Activated T-cell treated with anti-CD3 and anti-CD28 coated beads, Interleukin-2, amount 50 U/mL, for 24 hours (primary cell): Measurements from ENCODE around the gene MID1.

Source experiments
- DNase-seq: peaks from one replicate; pipeline ENCODE4 v3.0.0-alpha.2; 2020
- H3K27ac Mint-ChIP-seq: 2 replicates; pipeline ENCODE4 v1.8.0; 2020; ENCODE audit warnings: mild to moderate bottlenecking, mixed read lengths
- H3K27me3 Mint-ChIP-seq: 2 replicates; pipeline ENCODE4 v1.8.0; 2020; ENCODE audit warnings: mixed read lengths
- H3K36me3 Mint-ChIP-seq: 2 replicates; pipeline ENCODE4 v1.8.0; 2020; ENCODE audit warnings: low read depth, mixed read lengths
- H3K4me1 Mint-ChIP-seq: 2 replicates; pipeline ENCODE4 v1.8.0; 2020; ENCODE audit warnings: low read depth, mixed read lengths
- H3K4me3 Mint-ChIP-seq: 2 replicates; pipeline ENCODE4 v1.8.0; 2020; ENCODE audit warnings: mild to moderate bottlenecking, moderate library complexity, mixed read lengths
- H3K9me3 Mint-ChIP-seq: 2 replicates; pipeline ENCODE4 v1.8.0; 2020; ENCODE audit warnings: mixed read lengths

Gene MID1

DNA sequence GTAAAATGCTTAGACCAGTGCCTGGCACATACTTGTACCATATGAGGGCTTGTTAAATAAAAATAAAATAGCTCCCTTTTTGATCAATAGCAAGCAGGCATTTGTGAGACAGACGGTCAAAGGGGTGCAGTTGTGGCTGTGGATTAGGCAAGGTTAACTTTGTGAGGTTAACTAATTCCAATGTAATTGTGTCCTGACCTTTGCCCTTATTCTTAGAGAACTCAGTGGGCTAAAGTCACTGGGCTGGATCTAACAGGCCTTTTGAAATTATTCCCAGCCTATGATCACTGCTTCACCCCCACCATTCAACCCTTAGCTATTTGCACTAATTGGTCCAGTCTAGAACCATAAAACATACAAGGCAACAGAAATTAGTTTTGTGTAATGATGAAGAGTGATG is 166.4 kb downstream of the MID1 start:
- Mint-ChIP-seq H3K4me1 (no peaks in the 10 kb centered on the region), H3K27me3 (peaks cover 13% of the 10 kb centered on the region), H3K36me3 (no peaks in the 10 kb centered on the region), H3K4me3 (no peak overlapping the region), H3K27ac (no peak overlapping the region), H3K9me3 (peaks cover 6% of the 10 kb centered on the region)
- no peak for DNase-seq

DNA sequence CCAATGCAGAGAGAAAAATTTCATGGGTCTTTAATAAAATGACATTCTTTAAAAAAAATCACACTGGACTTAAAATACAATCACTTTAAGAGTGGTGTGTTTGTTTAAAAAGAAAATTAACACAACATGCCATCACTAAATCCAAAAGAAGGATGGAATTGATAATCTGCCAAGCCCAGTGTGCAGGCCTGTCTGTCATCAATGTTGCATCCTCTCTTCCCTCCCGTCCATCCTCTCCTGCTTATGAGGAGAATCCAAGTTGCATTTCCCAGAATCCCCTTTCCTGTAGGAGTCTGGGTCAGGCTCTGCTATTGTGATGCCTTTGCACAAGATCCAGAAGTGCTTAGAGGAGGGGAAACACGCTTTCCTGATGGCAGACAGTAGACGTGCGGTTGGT is 169.4 kb downstream of the MID1 start:
- Mint-ChIP-seq H3K27ac (no peak overlapping the region), H3K36me3 (no peaks in the 10 kb centered on the region), H3K9me3 (peaks cover 6% of the 10 kb centered on the region), H3K27me3 (peaks cover 13% of the 10 kb centered on the region), H3K4me1 (no peaks in the 10 kb centered on the region), H3K4me3 (no peak overlapping the region)
- no peak for DNase-seq

DNA sequence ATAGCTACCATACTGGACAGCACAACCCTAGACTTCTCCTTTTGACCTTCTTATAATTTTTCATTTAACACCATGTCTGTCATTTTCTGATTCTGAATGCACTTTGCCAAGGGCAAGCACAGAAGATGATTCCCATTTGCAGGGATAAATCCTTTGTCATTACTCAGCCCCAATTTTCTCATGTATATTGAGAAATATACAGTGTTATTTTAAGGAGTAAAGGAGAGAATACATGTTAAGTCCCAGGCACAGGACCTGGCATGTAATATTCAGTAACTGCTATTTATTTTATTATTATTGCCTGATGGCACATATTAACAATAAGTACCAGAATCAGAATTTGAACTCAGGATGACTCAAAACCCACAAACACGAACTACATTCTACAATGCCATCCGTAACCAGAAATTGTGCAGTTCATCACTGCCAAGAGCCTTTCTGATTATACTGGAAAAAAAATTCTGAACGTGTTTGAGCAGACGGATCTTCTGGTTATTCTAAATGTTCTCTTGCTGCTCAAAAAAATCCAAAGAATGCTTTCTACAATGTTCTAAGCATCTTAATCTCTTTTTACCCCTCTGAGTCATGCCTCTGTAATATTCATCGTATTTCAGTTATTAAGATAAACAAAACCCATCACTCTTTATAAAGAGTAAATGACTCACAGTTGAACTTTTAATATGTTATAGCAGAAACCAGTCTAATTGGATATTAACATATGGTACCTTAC is 170.0 kb downstream of the MID1 start:
- H3K4me3 Mint-ChIP-seq, result no peak overlapping the region
- no peaks in the 10 kb centered on the region for H3K36me3 Mint-ChIP-seq
- peaks cover 6% of the 10 kb centered on the region for H3K9me3 Mint-ChIP-seq
- no peak for DNase-seq
- no peak overlapping the region for H3K27ac Mint-ChIP-seq
- H3K27me3 Mint-ChIP-seq, result peaks cover 13% of the 10 kb centered on the region
- no peaks in the 10 kb centered on the region for H3K4me1 Mint-ChIP-seq

DNA sequence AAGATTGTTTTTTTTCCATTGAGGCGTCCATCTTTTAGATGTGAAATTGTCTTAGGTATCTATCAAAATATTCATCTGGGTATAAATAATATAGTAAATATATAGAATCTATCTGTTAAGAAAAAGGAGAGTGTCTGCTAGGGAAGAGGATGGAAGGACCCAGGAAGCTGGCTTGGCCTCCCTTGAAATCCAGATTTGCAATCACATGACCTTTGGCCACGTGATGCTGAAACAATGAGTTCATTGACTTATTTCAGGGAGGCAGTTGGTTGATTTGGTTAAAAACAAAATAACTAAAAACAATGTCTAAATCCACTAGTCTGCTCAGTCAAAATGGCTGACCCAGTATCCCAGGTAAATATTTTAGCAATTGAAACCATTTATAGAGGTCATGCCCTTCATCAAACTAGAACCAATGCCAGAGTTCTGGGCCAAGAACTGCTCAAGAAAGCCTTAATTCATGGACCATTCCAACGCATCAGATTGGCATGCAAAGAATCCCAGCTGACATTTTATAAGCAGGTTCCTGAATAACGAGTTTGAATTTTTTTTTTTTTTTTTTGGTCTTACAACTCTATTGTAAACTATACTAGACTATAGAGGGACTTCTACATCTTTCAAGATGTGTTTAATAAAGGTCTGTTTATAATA is 172.7 kb downstream of the MID1 start:
- Mint-ChIP-seq H3K36me3 (no peaks in the 10 kb centered on the region), H3K9me3 (no peaks in the 10 kb centered on the region), H3K4me1 (no peaks in the 10 kb centered on the region), H3K27me3 (peaks cover 5% of the 10 kb centered on the region), H3K4me3 (no peak overlapping the region), H3K27ac (no peak overlapping the region)
- DNase-seq, result no peak

DNA sequence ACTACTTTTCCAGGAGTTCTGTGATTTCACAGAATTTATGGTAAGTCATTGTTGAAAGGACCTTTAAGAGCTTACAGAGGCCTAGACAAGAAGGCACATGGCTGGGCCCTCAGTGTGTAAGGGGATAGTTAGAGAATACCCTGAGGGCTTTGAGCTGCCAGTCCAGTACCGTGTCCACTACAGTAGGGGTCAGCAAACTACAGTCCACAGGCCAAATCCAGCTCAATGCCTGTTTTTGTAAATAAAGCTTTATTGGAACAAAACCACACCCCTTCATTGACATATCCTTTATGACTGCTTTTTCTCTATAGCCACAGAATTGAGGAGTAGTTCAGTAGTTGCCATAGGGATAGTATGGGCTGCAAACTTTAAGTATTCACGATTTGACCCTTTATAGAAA is 176.2 kb downstream of the MID1 start:
- no peaks in the 10 kb centered on the region for H3K4me1 Mint-ChIP-seq
- H3K36me3 Mint-ChIP-seq, result no peaks in the 10 kb centered on the region
- peaks cover 21% of the 10 kb centered on the region for H3K27me3 Mint-ChIP-seq
- H3K27ac Mint-ChIP-seq, result no peak overlapping the region
- H3K9me3 Mint-ChIP-seq, result peaks cover 4% of the 10 kb centered on the region
- no peak overlapping the region for H3K4me3 Mint-ChIP-seq
- DNase-seq, result no peak

DNA sequence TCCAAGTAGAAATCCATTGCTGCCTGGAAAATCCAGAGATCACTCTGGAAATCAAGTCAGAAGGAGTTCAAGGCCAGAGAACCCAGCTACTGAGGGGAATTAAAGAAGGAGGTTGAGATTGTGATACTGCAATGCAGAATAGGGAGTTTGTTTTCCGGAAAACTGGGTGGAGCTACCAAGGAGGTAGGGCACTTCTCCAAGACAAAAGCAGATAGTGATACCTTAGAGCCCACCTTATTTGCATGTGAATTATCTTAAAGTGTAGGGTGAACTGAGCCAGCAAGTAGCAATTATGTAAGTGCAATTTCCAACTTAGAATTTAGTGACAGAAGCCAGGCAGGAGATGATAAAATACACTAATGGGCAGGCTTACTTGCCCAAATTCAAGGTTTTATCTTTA is 178.9 kb downstream of the MID1 start:
- Mint-ChIP-seq H3K4me3 (no peak overlapping the region), H3K4me1 (no peaks in the 10 kb centered on the region), H3K27ac (no peak overlapping the region), H3K27me3 (peaks cover 24% of the 10 kb centered on the region), H3K36me3 (no peaks in the 10 kb centered on the region), H3K9me3 (peaks cover 4% of the 10 kb centered on the region)
- DNase-seq, result no peak

DNA sequence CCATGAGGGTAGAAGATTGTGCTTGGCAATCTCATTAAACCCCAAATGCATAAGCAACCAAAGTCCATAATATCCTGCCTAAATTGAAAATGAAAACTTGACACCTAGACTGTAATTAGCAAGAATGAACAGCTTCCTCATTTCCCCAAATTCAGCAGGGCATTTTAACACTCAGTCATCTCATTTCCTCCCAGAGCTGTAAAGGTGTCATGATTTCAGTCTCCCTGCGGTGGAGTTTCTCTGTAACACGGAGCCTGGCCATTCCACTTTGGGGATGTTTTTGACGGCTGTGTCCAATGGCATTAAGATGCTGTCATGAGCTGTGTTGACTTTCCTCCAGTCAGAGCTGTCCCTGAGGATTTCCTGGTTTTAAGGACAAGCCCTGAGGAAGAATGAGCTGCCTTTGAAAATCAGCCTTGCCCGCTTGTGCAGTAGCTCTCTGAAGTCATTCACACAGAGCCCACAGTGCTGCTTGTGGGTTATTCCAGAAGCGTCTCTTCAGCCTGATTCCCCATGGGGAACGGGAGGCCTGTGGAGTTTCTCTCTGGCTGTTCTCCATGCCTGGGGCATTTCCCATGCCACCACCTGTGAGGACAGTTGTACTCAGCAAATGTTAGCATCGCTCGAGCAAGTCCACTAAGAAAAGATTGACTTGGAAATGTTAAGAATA is 187.0 kb downstream of the MID1 start:
- no peaks in the 10 kb centered on the region for H3K36me3 Mint-ChIP-seq
- H3K27me3 Mint-ChIP-seq, result peaks cover 10% of the 10 kb centered on the region
- H3K4me3 Mint-ChIP-seq, result no peak overlapping the region
- no peaks in the 10 kb centered on the region for H3K4me1 Mint-ChIP-seq
- H3K27ac Mint-ChIP-seq, result no peak overlapping the region
- no peak for DNase-seq
- no peaks in the 10 kb centered on the region for H3K9me3 Mint-ChIP-seq

DNA sequence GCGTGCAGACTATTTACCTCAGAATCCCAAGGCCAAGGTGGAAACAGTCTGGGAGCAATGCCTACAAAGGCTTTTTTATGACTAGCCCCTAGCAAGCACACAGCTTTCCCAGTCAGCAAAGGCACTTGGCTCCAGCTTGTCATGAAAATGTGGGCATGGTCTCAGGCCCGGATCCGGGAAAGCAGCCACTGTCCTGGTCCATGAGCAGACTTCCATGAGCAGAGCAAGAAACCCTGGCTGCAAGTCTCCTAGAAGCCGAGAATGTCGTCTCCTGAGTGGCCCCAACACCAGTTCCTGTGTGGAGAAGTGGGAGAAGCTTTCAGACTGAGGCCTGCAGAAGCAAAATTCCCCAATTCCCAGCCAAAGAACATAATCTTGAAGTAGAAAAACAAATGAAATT is 190.5 kb downstream of the MID1 start:
- H3K4me1 Mint-ChIP-seq, result no peaks in the 10 kb centered on the region

DNA sequence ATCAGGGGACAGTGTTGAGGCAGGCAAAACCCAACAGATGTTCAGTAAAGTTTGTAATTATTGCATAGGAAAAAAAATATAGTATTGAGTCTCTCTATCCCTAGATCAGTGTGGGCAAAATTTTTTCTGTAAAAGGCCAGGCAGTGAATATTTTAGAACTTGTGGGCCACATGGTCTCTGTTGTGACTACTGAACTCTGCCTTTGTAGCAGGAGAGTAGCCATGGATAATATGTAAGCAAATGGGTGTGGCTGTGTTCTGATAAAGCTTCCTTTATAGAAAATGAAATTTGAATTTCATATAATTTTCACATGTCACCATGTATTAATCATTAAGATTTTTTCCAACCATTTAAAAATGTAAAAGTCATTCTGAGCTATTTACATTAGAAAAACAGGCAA is 193.1 kb downstream of the MID1 start:
- Mint-ChIP-seq H3K4me3 (no peak overlapping the region), H3K4me1 (no peaks in the 10 kb centered on the region), H3K27ac (no peak overlapping the region), H3K36me3 (no peaks in the 10 kb centered on the region), H3K27me3 (peaks cover 7% of the 10 kb centered on the region), H3K9me3 (no peaks in the 10 kb centered on the region)
- no peak for DNase-seq

More for the DNA sequence above, 190.5 kb downstream of the MID1 start:
- Mint-ChIP-seq H3K4me3 (no peak overlapping the region), H3K27ac (no peak overlapping the region), H3K9me3 (no peaks in the 10 kb centered on the region), H3K36me3 (no peaks in the 10 kb centered on the region), H3K27me3 (peaks cover 11% of the 10 kb centered on the region)
- no peak for DNase-seq

DNA sequence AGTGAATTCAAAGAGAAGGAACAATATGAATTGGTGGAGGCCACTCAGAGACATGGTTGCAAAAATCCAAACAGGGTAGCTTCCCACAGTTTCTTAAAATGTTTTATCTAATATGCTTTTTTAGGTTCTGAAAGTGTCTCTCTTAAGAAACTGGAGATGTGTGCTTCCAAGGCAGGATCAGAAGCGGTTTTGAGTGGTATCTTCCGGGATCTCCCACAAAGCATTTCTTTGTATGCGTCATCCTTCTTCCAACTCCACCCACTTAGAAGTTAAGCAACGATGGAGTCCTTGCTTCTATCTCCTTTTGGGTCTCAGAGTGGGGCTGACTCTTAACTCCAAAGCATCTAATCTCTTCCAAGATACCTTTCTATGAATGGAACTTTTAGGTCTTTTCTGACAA is 196.7 kb downstream of the MID1 start:
- H3K9me3 Mint-ChIP-seq, result no peaks in the 10 kb centered on the region
- no peak overlapping the region for H3K4me3 Mint-ChIP-seq
- no peak for DNase-seq
- no peaks in the 10 kb centered on the region for H3K36me3 Mint-ChIP-seq
- H3K4me1 Mint-ChIP-seq, result no peaks in the 10 kb centered on the region
- H3K27ac Mint-ChIP-seq, result no peak overlapping the region
- peaks cover 12% of the 10 kb centered on the region for H3K27me3 Mint-ChIP-seq

DNA sequence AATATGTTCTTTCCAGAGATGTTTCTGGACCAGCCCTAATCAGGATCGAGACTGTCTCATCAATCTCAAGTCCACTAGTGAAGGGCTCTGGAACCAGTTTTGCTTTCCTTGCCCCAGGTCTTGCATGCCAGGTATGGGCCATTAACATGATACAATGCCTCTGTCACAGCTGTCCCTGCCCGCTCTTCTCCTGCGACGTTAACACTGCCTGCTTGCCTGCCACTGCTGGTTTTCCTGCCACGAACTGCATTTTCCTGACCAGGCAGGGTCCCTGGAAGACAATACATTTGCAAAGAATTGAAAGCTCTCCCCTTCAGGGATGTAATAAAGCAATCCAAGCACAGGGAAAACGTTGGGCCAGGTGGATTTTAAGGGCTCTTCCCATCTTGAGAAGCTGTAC is 200.3 kb downstream of the MID1 start:
- Mint-ChIP-seq H3K36me3 (no peaks in the 10 kb centered on the region), H3K27ac (no peak overlapping the region), H3K27me3 (peaks cover 10% of the 10 kb centered on the region), H3K4me1 (no peaks in the 10 kb centered on the region), H3K4me3 (no peak overlapping the region), H3K9me3 (no peaks in the 10 kb centered on the region)
- DNase-seq, result no peak

DNA sequence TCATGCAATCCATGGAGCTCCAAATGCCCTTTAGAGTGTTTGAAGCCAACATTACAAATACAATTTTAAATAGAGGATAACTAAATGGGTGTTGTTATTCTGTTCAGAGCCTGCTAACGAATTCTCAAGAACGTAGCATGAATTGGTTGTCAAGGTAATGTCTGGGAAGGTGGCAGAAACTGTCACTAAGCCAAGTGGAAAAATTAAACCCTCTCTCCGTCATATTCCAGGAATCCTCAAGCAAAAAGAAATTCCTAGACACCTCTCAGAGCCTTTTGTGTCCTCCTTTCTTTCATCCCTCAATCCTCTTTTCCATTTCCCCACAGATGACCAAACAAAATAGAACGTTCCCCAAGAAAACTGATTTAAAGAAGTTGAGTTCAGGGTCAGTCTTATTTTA is 204.0 kb downstream of the MID1 start:
- no peak overlapping the region for H3K27ac Mint-ChIP-seq
- H3K4me3 Mint-ChIP-seq, result no peak overlapping the region
- no peak for DNase-seq
- no peaks in the 10 kb centered on the region for H3K9me3 Mint-ChIP-seq
- peaks cover 13% of the 10 kb centered on the region for H3K27me3 Mint-ChIP-seq
- no peaks in the 10 kb centered on the region for H3K4me1 Mint-ChIP-seq
- no peaks in the 10 kb centered on the region for H3K36me3 Mint-ChIP-seq

DNA sequence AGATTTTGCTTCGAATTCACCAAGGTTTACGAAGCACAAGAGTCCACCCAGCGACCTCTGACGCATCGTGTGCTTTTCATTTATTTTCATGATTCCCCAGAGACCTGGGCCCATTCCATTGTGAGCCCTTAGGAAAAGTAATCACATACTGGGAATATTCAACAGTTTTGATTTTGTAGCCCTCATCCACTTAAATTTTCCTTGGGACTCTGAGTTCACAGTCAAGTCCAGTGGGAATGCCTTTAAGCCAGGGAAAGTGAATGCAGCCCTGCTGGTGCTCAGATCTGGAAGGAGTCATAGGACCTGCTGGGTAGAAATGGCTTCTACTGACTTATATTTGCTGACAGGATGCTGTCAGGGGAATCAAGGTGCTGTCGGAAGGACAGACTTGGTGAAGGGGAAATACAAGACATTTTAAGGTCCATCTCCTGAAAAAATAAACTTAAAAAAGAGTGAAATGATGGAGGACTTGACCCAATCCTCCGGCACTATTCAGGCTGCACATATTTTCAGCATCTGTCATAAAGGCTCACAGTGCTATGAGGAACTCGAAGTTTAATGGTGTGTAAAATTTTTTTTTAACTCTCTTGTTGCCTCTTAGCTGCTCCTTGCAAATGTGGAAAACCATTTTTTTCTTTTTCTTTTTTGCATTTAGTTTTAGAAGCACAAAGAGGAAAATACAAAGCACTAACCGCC is 204.9 kb downstream of the MID1 start:
- H3K4me3 Mint-ChIP-seq, result no peak overlapping the region
- H3K9me3 Mint-ChIP-seq, result no peaks in the 10 kb centered on the region
- H3K27me3 Mint-ChIP-seq, result peaks cover 13% of the 10 kb centered on the region
- no peaks in the 10 kb centered on the region for H3K4me1 Mint-ChIP-seq
- H3K27ac Mint-ChIP-seq, result no peak overlapping the region
- DNase-seq, result no peak
- H3K36me3 Mint-ChIP-seq, result no peaks in the 10 kb centered on the region

DNA sequence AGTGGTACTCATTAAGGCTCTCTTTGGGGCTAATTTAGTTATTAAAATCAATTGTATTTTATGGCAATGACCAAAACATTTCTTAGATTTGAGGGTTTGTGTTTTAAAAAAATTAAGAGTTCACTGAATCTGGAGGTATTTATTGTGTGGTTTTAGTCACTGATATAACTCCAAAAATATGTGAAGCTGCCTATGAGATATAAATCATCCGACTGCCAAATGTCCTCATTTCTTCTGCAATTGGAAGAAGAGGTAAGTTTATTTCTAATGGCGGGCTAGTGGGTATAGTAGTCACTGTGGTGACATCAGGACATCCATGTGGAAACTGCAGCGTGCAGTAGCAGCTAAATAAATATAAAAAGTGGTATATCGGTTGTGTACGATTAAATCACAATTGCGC is 205.5 kb downstream of the MID1 start:
- Mint-ChIP-seq H3K4me3 (no peak overlapping the region), H3K9me3 (no peaks in the 10 kb centered on the region), H3K27me3 (peaks cover 9% of the 10 kb centered on the region), H3K27ac (no peak overlapping the region), H3K36me3 (no peaks in the 10 kb centered on the region), H3K4me1 (no peaks in the 10 kb centered on the region)
- DNase-seq, result no peak
